Measurements from ENCODE around the gene USH1C.

Gene USH1C

DNA sequence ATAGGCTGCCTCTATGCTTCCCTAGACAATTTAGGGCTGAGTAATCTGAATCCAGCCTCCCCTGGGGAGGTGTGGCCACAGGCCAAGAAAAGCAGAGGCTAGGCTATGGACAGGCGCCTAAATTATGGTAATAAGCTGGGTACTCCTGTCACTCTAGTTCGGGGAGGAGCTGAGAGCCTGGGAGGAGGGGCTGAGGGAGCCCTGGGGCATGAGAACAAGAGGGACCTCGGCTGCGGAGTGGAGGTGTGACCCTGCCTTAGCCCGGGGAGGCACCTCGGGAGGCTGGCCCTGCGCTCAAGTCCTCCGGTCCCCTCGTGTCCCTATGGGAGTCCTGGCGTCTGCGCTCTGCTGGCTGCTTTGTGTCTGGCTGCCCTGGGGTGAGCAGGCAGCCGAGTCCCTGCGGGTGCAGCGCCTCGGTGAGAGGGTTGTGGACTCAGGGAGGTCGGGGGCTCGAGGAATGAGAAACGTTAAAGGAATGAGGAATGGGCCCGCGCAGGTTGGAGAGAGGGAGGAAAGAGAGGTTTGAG, 2.9 kb upstream of the USH1C start, which contains the start of gene OTOG:
TSS of gene OTOG (plus strand) at position 209 of the 527 bp plus-strand sequence. CDS start at position 323, 114 bp downstream.
- DNase-seq (ENCODE audit: low read depth) = no peak

DNA sequence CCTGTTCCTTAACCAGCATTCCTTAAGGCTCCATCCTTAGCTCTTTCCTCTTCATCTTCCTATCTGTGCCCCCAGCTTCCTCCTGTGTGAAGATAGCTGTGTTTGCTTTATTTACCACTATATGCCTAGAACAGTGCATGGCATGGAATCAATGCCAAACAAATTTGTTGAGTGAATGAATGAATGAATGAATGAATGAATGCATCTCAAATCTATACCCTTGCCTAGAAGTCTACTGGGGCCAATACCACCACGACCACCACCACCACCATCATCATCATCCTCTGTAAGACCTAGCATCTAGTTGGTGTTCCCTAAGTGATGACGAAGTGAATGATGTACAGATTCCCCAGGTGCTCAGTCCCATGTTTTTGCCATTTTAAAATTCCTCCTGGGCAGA, 2.0 kb upstream of the USH1C start:
- DNase-seq (ENCODE audit: low read depth) = no peak

DNA sequence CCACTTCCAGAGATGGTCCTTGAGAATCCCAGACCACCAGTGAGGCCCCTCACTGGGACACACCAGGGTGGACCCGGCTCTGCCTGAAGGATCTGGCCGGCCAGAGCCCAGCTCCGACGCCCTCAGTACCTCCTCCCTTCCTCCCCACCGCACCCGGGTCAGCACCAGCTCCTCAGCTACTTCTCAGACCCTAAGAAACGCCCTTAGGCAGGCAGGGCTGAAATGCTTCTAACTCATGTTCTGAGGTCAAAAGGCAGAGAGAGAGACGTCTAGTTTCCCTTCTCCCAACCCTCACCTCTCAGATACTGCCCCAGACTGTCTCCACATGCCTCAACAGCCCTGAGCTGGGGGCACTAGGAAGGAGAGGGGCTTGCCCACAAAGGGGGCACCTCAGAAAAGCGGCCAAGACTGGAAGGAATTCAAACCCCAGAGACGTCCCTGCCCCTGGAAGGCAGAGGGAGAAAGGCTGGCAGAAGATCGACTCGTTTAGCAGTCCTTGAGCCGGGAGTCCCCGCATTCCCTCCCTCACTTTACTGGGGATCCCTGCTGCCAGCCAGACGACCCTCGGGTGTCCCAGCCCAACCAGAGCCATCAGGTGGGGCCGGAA, 539 bp downstream of the USH1C start:
- no peak for DNase-seq (ENCODE audit: low read depth)

DNA sequence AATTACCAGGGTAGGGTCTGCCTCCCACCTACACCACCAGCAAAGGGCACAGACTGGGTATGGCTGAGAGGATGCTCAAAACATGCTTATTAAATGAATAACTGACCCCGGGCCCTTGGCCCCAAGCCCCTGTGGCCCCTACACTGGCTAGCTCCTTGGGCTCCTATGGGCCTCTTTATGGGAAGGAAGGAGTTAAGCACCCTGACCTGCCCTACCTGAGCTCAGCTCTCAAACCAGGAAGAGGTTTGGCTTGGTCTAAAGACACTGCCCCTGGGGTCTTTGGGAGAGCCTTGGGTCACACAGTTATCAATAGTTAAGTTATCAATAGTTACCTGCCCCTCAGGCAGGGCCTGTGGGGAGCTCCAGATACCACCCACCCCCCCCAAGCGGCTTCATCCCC, 1.2 kb downstream of the USH1C start:
- DNase-seq (ENCODE audit: low read depth) = no peak

DNA sequence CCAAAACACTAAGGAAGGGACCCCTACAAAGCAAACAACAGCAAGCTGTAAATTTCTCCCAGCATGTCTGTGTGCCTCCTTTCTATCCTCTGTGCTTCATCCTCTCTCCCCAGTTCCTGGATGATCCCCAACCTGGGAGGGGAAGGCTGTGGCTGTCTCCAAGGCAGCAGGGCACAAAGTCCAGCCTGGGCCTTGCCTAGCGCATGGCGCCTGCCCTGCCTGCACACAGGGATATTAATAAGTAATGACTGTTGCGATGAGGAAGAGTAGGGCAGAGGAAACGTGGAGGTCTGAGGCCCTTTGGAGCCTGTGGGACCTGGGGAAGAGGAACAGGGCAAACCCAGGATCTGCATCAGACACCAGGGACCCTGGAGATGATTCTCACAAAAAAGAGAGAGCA, 2.0 kb downstream of the USH1C start:
- no peak for DNase-seq (ENCODE audit: low read depth)

DNA sequence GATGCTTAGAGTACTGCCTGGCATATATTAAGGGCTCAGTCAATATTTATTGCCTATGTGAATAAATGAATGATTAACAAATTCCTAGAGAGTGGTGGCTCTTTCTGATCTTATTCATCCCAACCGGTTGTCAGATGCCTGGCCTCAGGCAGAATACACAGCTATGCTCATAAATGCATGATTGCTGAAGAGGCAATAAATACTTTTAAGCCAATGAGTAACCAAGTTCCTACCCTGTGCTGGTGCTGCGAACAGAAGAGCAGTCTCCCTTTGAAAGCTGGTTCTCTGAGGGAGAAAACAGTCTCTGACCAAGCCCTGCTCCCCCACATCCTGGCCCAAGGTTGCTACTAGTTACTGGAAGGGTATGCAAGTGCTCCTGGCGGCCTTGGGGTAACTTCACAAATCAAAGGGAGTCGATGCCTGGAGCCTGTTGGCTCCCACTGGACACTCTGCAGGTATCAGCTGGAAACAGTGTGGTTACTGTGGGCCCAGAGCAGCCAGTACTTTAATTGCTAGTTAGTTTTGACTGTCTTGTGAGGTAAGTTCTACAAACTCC, 2.8 kb downstream of the USH1C start:
- DNase-seq (ENCODE audit: low read depth) = no peak

DNA sequence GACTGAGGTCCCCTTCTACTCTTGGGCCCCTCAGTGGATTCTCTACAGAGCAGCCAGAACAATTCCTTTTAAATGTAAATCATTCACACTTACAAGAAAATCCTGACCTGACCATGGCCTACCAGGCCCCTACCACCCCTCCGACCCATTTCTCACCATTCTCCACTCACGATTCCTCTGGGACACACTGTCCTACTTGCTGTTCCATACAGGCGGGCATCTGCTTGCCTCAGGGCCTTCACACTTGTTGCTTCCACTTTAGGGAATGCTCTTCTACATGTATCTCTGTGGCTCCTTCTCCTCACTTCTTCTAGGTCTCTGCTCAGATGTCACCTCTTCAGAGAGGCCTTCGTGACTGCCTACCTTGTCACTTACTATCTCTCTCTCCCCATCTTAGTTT, 3.4 kb downstream of the USH1C start:
- DNase-seq (ENCODE audit: low read depth) = no peak

DNA sequence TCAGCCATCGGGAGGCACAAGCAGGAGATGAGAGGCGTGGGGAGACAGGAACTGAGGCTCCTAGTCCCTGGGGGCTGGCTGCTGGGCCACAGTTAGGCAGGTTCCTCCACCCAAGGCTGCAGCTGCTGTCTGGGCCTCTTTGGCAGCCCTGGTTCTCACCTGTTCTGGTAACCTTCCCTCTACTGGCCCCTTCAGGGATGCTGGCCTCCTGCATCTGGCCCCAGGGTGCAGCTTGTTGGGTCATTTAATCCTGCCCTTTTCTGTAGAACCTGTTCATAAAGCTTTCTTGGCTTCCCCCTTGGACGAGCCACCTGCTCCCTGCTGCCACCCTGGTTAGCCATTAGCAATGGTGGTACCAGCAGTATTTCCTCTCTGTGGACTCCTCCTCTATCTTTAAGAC, 5.5 kb downstream of the USH1C start:
- DNase-seq (ENCODE audit: low read depth) = no peak

DNA sequence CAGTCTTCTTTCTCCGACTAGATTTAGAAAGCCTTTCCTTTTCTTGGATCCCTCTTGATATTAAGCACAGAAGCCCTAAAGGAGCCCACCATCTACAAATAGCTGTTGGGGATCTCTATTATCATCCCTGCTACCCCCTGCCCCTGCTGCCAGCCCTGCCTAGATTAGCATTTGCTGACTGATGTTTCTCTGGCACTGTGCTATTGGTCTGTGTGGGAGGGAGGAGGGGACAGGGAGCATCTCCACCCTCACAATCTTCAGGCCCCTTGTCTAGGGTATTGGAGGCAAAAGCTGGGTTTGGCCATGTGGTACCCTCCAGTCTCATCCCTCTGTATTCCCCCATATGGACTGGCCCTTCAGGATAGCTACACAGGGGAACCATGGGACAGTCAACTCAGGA, 6.2 kb downstream of the USH1C start:
- no peak for DNase-seq (ENCODE audit: low read depth)

DNA sequence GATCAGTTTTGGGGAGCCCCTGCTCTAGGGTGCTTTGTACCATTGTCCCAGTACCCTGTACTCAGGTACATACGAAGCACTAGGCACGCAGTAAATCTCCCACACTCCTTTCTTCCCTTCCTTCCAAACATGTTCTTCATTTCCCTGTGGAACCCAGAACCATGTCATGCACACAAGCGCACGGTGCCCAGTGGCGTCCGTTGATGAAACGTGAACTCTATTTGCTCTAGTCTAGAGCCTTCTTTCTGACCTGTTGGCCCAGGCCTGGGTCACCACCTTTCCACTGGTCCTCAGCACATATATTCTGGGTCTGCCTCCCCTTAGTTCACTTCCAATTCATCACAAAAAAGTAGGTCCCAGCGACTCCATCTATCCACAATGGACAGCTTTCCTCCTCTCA, 7.0 kb downstream of the USH1C start:
- no peak for DNase-seq (ENCODE audit: low read depth)

DNA sequence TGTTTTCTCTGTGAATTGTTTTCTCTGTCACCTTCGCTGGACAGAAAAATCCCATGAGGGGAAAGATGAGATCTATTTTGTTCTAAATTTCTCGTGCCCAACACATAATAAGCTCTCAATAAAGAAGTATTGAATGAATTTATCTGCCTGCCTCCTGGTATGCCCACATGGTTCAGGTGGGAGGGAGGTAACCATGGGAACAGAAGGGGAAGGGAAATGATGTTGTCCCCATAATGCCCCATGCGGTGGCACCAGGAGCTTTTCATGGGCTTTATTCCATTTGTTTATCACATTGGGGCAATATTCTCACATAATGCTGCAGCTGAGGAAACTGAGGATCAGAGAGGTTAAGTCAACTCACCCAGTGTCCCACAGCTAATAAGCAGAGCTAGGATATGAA, 8.7 kb downstream of the USH1C start:
- DNase-seq (ENCODE audit: low read depth) = no peak

DNA sequence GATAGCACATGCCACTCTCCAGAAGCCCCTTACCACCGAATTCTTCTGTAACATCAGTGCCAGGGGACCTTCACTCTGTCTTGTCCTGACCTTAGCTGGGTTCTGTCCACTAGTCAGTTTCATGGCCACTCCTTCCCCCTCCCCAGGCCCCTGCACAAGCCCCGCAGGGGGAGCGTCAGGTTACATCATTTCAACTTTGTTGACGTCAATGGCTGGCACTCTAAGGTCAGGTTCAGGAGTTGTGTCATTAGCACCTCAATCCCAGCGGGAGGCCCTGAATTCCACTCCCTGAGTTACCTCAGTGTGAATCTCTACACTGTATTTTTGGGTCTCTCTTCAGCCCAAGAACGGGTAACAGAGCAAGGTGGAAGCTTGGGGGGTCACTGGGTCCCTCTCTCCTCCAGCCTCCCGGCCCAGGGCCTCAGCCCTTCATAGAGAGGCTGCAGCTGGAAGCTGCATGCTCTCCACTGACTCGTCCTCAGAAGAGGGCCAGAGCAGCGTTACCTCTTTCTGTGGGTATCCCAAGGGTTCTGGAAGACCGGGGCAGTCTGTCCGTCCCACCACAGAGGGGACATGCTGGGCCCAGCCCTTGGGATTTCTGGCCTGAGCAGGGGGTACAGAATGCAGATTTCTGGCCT, 10.3 kb downstream of the USH1C start:
- no peak for DNase-seq (ENCODE audit: low read depth)

DNA sequence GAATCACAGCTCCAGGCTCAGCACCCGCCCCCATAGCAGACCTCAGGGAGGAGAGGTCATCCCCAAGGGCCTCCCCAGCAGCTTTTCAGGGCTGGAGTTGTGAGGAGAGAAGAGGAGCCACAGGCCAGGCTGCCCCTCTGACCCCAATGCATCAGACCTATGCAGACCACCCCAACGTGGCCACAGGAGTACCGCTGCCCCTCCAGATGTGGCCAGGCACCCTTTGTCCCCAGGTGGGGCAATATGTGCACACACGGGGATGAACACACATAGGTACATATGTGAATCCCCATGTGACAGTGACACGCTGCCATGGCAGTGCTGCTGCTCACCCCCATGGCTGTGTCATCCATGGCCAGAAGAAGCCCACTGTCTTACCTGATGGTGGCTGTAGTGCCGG, 10.9 kb downstream of the USH1C start:
- DNase-seq (ENCODE audit: low read depth) = no peak

DNA sequence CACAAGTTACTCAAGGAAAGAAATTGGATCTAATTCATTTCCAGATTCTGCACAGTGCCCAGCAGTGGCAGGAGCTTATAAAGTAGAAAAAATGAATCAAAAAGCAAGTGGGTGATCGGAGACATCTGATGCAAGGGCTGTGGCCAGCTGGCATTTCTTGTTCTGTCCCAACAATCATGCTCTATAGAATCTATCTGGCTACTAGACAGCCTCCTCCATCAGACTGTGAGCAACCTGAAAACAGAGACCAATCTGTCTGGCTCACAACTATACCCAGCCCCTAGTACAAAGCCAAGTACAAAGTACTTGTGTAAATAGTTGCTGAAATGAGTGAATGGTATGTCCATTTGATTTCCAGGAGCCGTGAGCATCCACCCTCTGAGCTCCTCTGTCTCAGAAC, 11.4 kb downstream of the USH1C start:
- no peak for DNase-seq (ENCODE audit: low read depth)

DNA sequence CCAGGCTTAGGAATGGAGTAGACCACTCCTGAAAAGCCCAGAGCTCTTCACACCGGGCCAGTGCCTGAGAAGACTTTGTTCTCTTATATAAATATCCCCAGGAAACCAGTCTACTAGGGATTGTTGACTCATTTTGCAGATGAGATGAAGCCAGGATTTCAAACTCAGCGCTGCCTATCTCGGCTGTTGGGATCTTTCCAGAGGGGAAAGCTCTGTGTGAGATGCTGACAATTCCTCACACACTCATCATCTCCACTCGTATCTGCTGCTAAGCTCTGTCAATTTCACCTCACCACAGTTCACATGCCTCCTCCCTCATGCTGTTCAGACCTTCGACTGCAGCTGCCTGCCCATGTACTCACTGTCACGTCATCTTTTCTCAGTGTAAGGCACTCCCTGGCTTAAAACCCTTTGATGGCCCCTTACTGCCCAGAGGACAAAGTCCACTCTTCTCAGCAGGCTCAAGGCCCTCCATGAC, 12.5 kb downstream of the USH1C start:
- DNase-seq (ENCODE audit: low read depth) = no peak

DNA sequence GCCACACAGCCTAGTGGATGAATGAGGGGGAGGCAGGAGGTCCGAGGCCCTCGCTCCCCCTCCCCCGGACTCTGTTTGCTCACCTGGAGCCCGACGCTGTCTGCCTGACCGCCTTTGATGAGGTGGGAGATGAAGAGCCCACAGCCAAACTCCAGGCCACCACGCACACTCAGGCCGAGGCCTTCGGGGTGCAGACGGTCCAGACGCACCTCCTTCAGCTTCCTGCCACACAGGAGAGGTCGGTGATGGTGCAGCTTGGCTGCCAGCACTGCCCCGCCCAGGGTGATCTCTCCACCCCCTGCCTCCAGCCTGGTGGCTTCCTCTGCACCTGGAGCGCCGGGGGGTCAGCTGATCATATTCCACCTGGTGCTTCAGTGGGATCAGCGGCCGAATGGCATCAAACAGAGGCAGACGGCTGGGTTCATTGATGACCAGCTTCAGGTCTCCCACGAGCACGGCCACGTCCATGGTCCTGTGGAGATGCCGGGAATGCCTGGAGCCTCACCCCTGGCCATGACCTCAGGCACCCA, 13.1 kb downstream of the USH1C start:
- no peak for DNase-seq (ENCODE audit: low read depth)

DNA sequence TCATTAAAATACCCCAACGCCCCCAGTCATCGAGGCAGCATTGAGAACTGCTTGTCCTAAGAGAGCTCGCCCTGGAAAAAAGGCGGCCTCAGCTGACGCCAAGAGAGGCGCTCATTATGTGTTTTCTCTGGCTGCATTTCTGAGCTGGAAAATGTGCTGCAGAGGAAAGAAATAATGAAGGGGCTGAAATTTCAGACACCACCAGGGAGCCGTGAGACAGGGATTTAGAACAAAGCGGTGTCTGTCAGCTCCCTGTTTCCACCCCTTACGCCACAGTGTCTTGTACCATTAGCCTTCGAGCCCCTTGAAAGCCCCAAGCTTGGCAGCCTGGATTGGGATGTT, 14.4 kb downstream of the USH1C start:
- DNase-seq (ENCODE audit: low read depth) = no peak

DNA sequence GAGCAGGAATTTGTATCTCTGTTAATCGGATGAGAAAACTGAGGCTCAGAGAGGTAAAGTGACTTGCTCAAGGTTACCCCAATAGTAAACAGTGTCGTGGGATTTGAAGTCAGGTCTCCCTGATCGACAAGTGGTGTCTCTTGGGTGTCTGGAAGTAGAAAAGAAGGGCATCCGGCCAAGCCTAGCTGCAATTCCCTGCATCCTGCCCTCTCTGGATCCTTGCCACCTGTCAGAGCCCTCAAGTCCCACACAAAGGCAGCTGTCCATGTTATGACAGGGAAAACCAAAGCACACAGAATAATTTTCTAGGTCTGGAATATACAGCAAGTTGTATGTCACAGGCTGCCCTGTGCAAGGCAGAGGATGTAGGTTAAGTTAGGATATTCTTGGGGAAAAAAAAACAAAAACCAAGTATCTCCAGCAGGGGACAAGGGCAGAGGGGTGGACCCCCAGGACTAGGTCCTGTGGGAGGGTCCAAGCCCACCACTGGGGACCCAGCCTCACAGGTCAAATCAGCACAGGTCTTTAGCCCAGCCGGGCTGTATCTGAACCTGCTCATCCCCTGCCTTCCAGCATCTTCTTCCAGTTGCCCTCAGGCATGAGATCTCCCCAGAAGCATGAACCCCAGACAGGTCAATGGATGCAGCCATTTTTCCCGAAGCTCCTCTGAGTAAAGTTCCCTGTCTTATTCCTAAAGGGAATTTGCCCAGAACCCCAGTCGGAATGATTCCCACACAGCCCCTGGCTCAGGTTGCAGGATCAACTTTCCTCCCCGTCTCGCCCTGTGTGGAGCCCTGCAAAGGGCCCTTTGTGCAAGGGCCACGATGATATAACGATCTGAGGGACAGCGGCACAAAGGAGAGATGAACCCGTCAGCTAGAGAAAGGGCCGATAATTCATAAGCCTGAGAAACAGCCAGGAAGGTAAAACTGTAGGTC, 15.0 kb downstream of the USH1C start:
- no peak for DNase-seq (ENCODE audit: low read depth)

DNA sequence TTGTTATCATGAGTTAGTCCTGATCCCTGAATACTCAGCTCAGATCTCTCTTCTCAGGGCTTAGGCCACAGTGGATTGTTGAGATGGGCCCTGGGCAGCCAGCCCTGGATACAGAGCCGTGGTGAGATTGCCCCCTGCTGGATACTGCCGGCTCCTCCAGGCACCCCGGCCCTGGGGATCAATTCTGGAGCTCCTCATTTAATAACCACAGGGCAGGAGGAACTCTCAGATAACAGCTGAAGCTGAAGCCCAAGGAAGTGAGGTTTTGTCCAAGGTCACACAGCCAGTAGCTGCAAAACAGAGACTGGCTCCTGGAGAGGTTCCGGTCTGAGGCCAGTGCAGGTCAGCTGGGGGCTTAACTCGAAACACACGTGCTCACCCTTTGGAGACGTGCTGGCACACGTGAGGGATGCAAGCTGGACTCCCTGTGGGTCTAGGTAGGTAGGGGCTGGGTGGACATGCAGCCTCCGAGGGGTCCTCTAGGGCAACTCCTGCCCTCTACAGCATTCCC, 16.0 kb downstream of the USH1C start:
- DNase-seq (ENCODE audit: low read depth) = peak; percentile 31

DNA sequence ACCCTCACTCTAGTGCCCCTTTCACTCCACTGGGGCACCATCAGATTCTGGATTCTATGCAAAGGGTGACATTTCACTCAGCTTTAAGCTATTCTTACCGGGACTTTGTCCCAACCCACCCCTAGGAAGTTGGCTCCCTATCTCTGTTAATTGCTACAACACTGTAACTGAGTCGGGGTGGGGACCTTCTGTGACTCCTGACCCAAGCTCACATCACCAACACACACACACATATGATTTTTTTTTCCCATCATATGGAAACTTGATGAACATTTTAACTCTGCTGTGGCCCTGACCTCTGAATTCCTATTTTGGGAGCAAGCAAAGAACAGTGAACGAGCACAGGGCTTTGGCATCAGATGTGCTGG, 16.6 kb downstream of the USH1C start:
- DNase-seq (ENCODE audit: low read depth) = no peak

DNA sequence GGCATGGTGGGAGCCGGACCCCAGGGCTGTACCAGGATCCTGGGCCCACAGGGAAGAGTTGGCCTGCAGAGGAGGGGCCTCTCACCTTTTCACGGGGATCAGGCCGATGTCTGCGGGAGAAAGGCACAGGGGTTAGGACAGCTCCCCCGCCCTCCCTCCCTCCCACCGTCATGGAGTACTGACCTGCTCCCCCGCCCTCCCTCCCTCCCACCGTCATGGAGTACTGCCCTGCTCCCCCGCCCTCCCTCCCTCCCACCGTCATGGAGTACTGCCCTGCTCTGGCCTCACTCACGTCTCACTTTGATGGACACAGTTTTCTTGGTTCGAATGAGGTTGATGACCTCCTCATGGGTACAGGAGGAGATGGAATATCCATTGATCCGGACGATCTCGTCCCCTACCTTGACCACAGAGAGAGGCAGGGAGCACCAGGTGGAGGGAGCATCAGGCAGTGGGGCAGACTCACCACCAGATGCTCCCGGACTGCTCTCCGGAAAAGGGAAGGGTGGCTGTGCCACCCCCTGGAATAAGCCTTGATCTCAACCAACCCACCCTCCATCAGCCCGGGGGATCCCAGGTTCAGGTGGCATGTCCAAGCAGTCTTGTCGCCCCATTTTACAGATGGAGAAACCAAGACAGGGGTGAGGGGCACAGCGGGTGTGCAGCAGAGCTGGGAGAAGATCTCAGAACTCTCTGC, 17.1 kb downstream of the USH1C start:
- no peak for DNase-seq (ENCODE audit: low read depth)

Data from stimulated activated CD8-positive, alpha-beta memory T cell treated with anti-CD3 and anti-CD28 coated beads, Interleukin-4, amount 100 ng/mL, for 24 hours (primary cell).